KMS-11 (cell line): Measurements from ENCODE around the gene SLC16A2.

ENCODE experiments used
- H2AFZ ChIP-seq: fragments of 200-600 bp; sonication (generic); 2 replicates; pipeline ENCODE4 v1.6.1; 2016; ENCODE audit warnings: antibody characterized with exemption, mixed run types, low read depth
- H3K27ac ChIP-seq: fragments of 200-600 bp; sonication (generic); 2 replicates; pipeline ENCODE4 v1.6.1; 2016; ENCODE audit warnings: mild to moderate bottlenecking, mixed run types
- H3K27me3 ChIP-seq: fragments of 200-600 bp; sonication (generic); 2 replicates; pipeline ENCODE4 v1.6.1; 2017; ENCODE audit warnings: mild to moderate bottlenecking, low read depth, mixed run types, moderate library complexity; ENCODE audit not compliant: insufficient read depth
- H3K36me3 ChIP-seq: fragments of 200-600 bp; sonication (generic); 2 replicates; pipeline ENCODE4 v1.6.1; 2017; ENCODE audit warnings: mild to moderate bottlenecking, mixed run types; ENCODE audit not compliant: insufficient read depth
- H3K4me1 ChIP-seq: fragments of 200-600 bp; sonication (generic); 2 replicates; pipeline ENCODE4 v1.6.1; 2016; ENCODE audit warnings: mild to moderate bottlenecking, low read depth, mixed run types; ENCODE audit not compliant: poor library complexity, severe bottlenecking
- H3K4me2 ChIP-seq: fragments of 200-600 bp; sonication (generic); 2 replicates; pipeline ENCODE4 v1.7.0; 2016; ENCODE audit warnings: mild to moderate bottlenecking, mixed run types
- H3K4me3 ChIP-seq: fragments of 200-600 bp; sonication (generic); IDR thresholded peaks from 2 replicates; pipeline ENCODE4 v1.6.1; 2017; ENCODE audit warnings: low read depth, low read length, mixed read lengths; ENCODE audit not compliant: insufficient read depth
- H3K79me2 ChIP-seq: fragments of 200-600 bp; sonication (generic); 2 replicates; pipeline ENCODE4 v1.6.1; 2016; ENCODE audit warnings: low read depth, mixed run types; ENCODE audit not compliant: insufficient read depth
- H3K9ac ChIP-seq: fragments of 200-600 bp; sonication (generic); 2 replicates; pipeline ENCODE4 v1.6.1; 2016; ENCODE audit warnings: mild to moderate bottlenecking, mixed run types
- H4K20me1 ChIP-seq: fragments of 200-600 bp; sonication (generic); 2 replicates; pipeline ENCODE4 v1.6.1; 2016; ENCODE audit warnings: mild to moderate bottlenecking, mixed run types; ENCODE audit not compliant: insufficient read depth
- TF ChIP-seq, protein P1 (sequence below): fragments of 200-600 bp; sonication (generic); conservative IDR thresholded peaks from 2 replicates; pipeline ENCODE4 v1.6.1; 2017; ENCODE audit warnings: low read depth, mild to moderate bottlenecking, antibody characterized with exemption, low read length, moderate library complexity, mixed read lengths

Gene SLC16A2

GRCh38 chrX:74383611-74384010 is 37.7 kb upstream of the SLC16A2 start:
- Histone ChIP-seq H3K27ac (no peak overlapping the region), H3K4me2 (no peak overlapping the region), H3K4me3 (no peak overlapping the region), H3K36me3 (no peaks in the 10 kb centered on the region), H3K27me3 (no peaks in the 10 kb centered on the region), H2AFZ (no peak overlapping the region), H3K4me1 (no peaks in the 10 kb centered on the region), H3K9ac (no peak overlapping the region), H4K20me1 (no peaks in the 10 kb centered on the region), H3K79me2 (no peaks in the 10 kb centered on the region)
- TF ChIP-seq, protein P1, sequence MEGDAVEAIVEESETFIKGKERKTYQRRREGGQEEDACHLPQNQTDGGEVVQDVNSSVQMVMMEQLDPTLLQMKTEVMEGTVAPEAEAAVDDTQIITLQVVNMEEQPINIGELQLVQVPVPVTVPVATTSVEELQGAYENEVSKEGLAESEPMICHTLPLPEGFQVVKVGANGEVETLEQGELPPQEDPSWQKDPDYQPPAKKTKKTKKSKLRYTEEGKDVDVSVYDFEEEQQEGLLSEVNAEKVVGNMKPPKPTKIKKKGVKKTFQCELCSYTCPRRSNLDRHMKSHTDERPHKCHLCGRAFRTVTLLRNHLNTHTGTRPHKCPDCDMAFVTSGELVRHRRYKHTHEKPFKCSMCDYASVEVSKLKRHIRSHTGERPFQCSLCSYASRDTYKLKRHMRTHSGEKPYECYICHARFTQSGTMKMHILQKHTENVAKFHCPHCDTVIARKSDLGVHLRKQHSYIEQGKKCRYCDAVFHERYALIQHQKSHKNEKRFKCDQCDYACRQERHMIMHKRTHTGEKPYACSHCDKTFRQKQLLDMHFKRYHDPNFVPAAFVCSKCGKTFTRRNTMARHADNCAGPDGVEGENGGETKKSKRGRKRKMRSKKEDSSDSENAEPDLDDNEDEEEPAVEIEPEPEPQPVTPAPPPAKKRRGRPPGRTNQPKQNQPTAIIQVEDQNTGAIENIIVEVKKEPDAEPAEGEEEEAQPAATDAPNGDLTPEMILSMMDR = no peak

DNA sequence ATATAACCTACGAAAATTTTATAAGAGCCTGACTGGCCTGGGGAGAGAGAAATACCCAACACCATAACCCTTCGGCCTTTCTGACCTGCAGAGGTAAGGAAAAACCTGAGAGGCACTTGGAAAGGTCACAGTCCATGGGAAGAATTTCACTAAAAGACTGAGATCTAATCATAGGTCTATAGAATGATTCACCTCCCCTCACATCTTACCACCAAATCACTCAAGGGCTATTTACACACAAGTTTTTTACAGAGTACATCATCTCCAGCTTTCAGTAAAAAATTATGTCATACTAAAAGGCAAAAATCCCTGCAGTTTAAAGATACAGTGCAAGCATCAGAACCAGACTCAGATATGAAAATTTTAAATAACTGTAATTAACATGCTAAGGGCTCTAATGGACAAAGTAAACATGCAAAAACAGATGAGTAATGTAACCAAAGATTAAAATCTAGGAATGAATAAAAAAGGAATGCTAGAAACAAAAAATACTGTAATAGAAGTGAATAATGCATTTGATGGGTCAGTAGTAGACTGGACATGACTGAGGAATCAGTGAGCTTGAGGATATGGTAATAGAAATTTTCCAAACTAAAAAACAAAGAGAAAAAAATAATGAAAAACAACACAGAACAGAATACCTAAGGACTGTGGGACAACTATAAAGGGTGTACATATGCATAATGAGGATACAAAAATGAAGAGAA is 32.1 kb upstream of the SLC16A2 start:
- Histone ChIP-seq H3K36me3 (no peaks in the 10 kb centered on the region), H3K79me2 (no peaks in the 10 kb centered on the region), H3K27me3 (no peaks in the 10 kb centered on the region), H3K27ac (no peak overlapping the region), H2AFZ (no peak overlapping the region), H3K4me1 (no peaks in the 10 kb centered on the region), H3K4me2 (no peak overlapping the region), H3K9ac (no peak overlapping the region), H4K20me1 (no peaks in the 10 kb centered on the region), H3K4me3 (no peak overlapping the region)
- TF ChIP-seq, protein P1 = no peak

DNA sequence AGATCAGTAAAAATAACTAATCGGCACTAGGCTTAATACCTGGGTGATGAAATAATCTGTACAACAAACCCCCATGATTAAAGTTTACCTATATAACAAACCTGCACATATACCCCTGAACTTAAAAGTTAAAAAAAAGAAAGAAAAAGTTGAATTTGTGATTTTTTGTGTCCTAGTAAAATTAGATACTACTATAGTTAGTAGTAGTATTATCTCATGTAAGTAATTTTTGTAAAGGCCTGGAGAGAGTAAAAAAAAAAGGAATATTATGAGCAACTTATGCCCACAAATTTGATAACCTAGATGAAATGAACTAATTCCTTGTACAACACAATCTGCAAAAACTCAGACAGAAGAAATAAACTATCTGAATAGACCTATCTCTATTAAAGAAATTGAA is 25.7 kb upstream of the SLC16A2 start:
- Histone ChIP-seq H3K79me2 (no peaks in the 10 kb centered on the region), H3K4me2 (no peak overlapping the region), H3K4me3 (no peak overlapping the region), H3K9ac (no peak overlapping the region), H3K36me3 (no peaks in the 10 kb centered on the region), H3K27me3 (no peaks in the 10 kb centered on the region), H2AFZ (no peak overlapping the region), H4K20me1 (no peaks in the 10 kb centered on the region), H3K4me1 (no peaks in the 10 kb centered on the region), H3K27ac (no peak overlapping the region)
- TF ChIP-seq, protein P1 = no peak

DNA sequence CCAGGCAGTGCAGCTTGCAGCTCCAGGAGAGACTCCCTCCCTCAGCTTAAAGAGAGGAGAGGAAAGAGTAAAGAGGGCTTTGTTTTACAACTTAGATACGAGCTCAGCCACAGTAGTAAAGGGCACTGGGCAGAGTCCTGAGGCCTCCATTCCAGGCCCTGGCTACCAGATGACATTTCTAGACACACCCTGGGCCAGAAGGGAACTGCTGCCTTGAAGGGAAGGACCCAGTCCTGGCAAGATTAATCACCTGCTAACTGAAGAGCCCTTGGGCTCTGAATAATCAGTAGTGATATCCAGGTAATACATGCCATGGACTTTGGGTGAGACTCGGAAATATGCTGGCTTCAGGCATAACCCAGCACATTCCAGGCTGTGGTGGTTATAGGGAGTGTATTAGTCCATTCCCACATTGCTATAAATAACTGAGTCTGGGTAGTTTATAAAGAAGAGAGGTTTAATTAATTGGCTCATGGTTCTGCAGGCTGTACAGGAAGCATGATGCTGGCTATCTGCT is 15.3 kb upstream of the SLC16A2 start:
- Histone ChIP-seq H3K36me3 (no peaks in the 10 kb centered on the region), H3K9ac (no peak overlapping the region)

More for the DNA sequence above, 15.3 kb upstream of the SLC16A2 start:
- H3K4me2 ChIP-seq = no peak overlapping the region
- no peak overlapping the region for H3K4me3 ChIP-seq
- no peaks in the 10 kb centered on the region for H3K4me1 ChIP-seq
- no peaks in the 10 kb centered on the region for H3K79me2 ChIP-seq
- TF ChIP-seq, protein P1 = no peak
- H3K27me3 ChIP-seq = no peaks in the 10 kb centered on the region
- no peak overlapping the region for H3K27ac ChIP-seq
- H2AFZ ChIP-seq = no peak overlapping the region
- no peaks in the 10 kb centered on the region for H4K20me1 ChIP-seq
